HepG2 (cell line): ENCODE measurements around the gene WDR81. TPM values are rescaled to one million over a fixed set of nuclear protein-coding genes. Genes with fewer than 3 reads are reported as not detected.

Source experiments
- ARID2 ChIP-seq: sonication (generic); formaldehyde crosslinking; IDR thresholded peaks from 2 replicates; pipeline ENCODE4 v1.8.1; 2022; ENCODE audit warnings: mild to moderate bottlenecking, missing genetic modification reagents, borderline replicate concordance
- KDM3A ChIP-seq: IDR thresholded peaks from 2 replicates; pipeline ENCODE4 v1.6.1; 2018; ENCODE audit warnings: low read depth, missing compliant biosample characterization
- MATR3 ChIP-seq: sonication (generic); formaldehyde crosslinking; IDR thresholded peaks from 2 replicates; pipeline ENCODE4 v1.4.0; 2020; ENCODE audit warnings: missing genetic modification reagents
- NPAS2 ChIP-seq: sonication (generic); formaldehyde crosslinking; IDR thresholded peaks from 2 replicates; pipeline ENCODE4 v1.8.0; 2022; ENCODE audit warnings: mild to moderate bottlenecking, missing genetic modification reagents, borderline replicate concordance
- NR1H2 ChIP-seq: sonication (generic); formaldehyde crosslinking; IDR thresholded peaks from 2 replicates; pipeline ENCODE4 v1.8.1; 2022; ENCODE audit warnings: low read depth, missing genetic modification reagents, borderline replicate concordance
- PTBP1 ChIP-seq: fragments of 200-400 bp; formaldehyde crosslinking; IDR thresholded peaks from 2 replicates; pipeline ENCODE4 v1.6.1; 2018; ENCODE audit warnings: low read length, low read depth; ENCODE audit not compliant: poor library complexity, severe bottlenecking
- REPIN1 ChIP-seq: sonication (generic); formaldehyde crosslinking; IDR thresholded peaks from 2 replicates; pipeline ENCODE4 v1.8.0; 2022; ENCODE audit warnings: missing genetic modification reagents, low read depth, mild to moderate bottlenecking, borderline replicate concordance
- RXRB ChIP-seq: IDR thresholded peaks from 2 replicates; pipeline ENCODE4 v1.6.1; 2016; ENCODE audit warnings: borderline replicate concordance, missing genetic modification reagents, missing compliant biosample characterization
- SKI ChIP-seq: fragments of 450-650 bp; IDR thresholded peaks from one replicate; pipeline ENCODE4 v1.6.1; 2018; ENCODE audit warnings: mild to moderate bottlenecking; ENCODE audit not compliant: partially characterized antibody
- TBX3 ChIP-seq: fragments of 450-650 bp; IDR thresholded peaks from 2 replicates; pipeline ENCODE4 v1.6.1; 2017; ENCODE audit warnings: antibody characterized with exemption, mild to moderate bottlenecking, inconsistent platforms, borderline replicate concordance
- YY1 ChIP-seq: IDR thresholded peaks from 2 replicates; pipeline ENCODE4 v1.6.1; 2011; ENCODE audit warnings: low read length, low read depth, moderate library complexity, mild to moderate bottlenecking; ENCODE audit not compliant: insufficient read depth, insufficient replicate concordance
- ZC3H4 ChIP-seq: sonication (generic); formaldehyde crosslinking; IDR thresholded peaks from 2 replicates; pipeline ENCODE4 v1.4.0; 2020; ENCODE audit warnings: missing genetic modification reagents, borderline replicate concordance
- ZKSCAN8 ChIP-seq: IDR thresholded peaks from 2 replicates; pipeline ENCODE4 v1.6.1; 2016; ENCODE audit warnings: borderline replicate concordance, missing genetic modification reagents, missing compliant biosample characterization
- ZNF292 ChIP-seq: sonication (generic); formaldehyde crosslinking; IDR thresholded peaks from 2 replicates; pipeline ENCODE4 v1.8.1; 2022; ENCODE audit warnings: mild to moderate bottlenecking, low read depth, missing genetic modification reagents, borderline replicate concordance
- ZNF335 ChIP-seq: sonication (generic); formaldehyde crosslinking; IDR thresholded peaks from 2 replicates; pipeline ENCODE4 v1.4.0; 2020; ENCODE audit warnings: missing genetic modification reagents
- ZNF34 ChIP-seq: sonication (generic); formaldehyde crosslinking; IDR thresholded peaks from 2 replicates; pipeline ENCODE4 v1.4.0; 2020; ENCODE audit warnings: mild to moderate bottlenecking, missing genetic modification reagents, borderline replicate concordance
- ZNF737 ChIP-seq: sonication (generic); formaldehyde crosslinking; IDR thresholded peaks from 2 replicates; pipeline ENCODE4 v1.5.0; 2020; ENCODE audit warnings: missing genetic modification reagents, mild to moderate bottlenecking, borderline replicate concordance
- ZSCAN12 ChIP-seq: sonication (generic); formaldehyde crosslinking; IDR thresholded peaks from 2 replicates; pipeline ENCODE4 v1.9.0; 2021; ENCODE audit warnings: mild to moderate bottlenecking, missing genetic modification reagents
- polyA plus RNA-seq, 8 experiments: library from polyadenylated mRNA; depleted of rRNA in 3 of 8; stranded (reverse) in 7 of 8; unstranded in 1 of 8; fragments of >200 nt; fragmentation: Illumina TruSeq in 4 of 8; extraction: Trizol in 4 of 8; gene quantifications; 2 replicates each; pipeline versions ENCODE4 v1.2.1 to v1.2.3, GENCODE V29; 2011 to 2016; ENCODE audit warnings: low read depth in 4 of 8, missing spikeins in 1 of 8, mixed read lengths in 1 of 8; ENCODE audit not compliant: insufficient read depth in 1 of 8
- total RNA-seq, 5 experiments: library from RNA; depleted of rRNA; stranded (reverse); fragments of >200 nt; fragmentation: Illumina TruSeq; extraction: Trizol; gene quantifications; 2 replicates each; pipeline ENCODE4 v1.2.3, GENCODE V29; 2016; ENCODE audit warnings: low read depth in 1 of 5
- TF ChIP-seq, protein P1 (sequence below): sonication (generic); formaldehyde crosslinking; IDR thresholded peaks from 2 replicates; pipeline ENCODE4 v1.9.0; 2021; ENCODE audit warnings: mild to moderate bottlenecking, missing genetic modification reagents
- TF ChIP-seq, protein P2 (sequence below): sonication (generic); formaldehyde crosslinking; IDR thresholded peaks from 2 replicates; pipeline ENCODE4 v1.4.0; 2020; ENCODE audit warnings: mild to moderate bottlenecking, missing genetic modification reagents
- TF ChIP-seq, protein P3 (sequence below): sonication (generic); formaldehyde crosslinking; IDR thresholded peaks from 2 replicates; pipeline ENCODE4 v1.5.0; 2020; ENCODE audit warnings: missing genetic modification reagents, mild to moderate bottlenecking, borderline replicate concordance
- TF ChIP-seq, protein P4 (sequence below): IDR thresholded peaks from 2 replicates; pipeline ENCODE4 v1.6.1; 2016; ENCODE audit warnings: missing compliant biosample characterization, missing genetic modification reagents, borderline replicate concordance

Gene WDR81
- total and polyA plus RNA-seq, 2 of the 13 experiments (the other 11 are each of a cell fraction or from before 2014, with no cell fraction given), result 9.1 to 16.7 TPM

GRCh38 chr17:1735834-1736347, 11.4 kb downstream of the WDR81 start (continued):
- TF ChIP-seq, protein P1, sequence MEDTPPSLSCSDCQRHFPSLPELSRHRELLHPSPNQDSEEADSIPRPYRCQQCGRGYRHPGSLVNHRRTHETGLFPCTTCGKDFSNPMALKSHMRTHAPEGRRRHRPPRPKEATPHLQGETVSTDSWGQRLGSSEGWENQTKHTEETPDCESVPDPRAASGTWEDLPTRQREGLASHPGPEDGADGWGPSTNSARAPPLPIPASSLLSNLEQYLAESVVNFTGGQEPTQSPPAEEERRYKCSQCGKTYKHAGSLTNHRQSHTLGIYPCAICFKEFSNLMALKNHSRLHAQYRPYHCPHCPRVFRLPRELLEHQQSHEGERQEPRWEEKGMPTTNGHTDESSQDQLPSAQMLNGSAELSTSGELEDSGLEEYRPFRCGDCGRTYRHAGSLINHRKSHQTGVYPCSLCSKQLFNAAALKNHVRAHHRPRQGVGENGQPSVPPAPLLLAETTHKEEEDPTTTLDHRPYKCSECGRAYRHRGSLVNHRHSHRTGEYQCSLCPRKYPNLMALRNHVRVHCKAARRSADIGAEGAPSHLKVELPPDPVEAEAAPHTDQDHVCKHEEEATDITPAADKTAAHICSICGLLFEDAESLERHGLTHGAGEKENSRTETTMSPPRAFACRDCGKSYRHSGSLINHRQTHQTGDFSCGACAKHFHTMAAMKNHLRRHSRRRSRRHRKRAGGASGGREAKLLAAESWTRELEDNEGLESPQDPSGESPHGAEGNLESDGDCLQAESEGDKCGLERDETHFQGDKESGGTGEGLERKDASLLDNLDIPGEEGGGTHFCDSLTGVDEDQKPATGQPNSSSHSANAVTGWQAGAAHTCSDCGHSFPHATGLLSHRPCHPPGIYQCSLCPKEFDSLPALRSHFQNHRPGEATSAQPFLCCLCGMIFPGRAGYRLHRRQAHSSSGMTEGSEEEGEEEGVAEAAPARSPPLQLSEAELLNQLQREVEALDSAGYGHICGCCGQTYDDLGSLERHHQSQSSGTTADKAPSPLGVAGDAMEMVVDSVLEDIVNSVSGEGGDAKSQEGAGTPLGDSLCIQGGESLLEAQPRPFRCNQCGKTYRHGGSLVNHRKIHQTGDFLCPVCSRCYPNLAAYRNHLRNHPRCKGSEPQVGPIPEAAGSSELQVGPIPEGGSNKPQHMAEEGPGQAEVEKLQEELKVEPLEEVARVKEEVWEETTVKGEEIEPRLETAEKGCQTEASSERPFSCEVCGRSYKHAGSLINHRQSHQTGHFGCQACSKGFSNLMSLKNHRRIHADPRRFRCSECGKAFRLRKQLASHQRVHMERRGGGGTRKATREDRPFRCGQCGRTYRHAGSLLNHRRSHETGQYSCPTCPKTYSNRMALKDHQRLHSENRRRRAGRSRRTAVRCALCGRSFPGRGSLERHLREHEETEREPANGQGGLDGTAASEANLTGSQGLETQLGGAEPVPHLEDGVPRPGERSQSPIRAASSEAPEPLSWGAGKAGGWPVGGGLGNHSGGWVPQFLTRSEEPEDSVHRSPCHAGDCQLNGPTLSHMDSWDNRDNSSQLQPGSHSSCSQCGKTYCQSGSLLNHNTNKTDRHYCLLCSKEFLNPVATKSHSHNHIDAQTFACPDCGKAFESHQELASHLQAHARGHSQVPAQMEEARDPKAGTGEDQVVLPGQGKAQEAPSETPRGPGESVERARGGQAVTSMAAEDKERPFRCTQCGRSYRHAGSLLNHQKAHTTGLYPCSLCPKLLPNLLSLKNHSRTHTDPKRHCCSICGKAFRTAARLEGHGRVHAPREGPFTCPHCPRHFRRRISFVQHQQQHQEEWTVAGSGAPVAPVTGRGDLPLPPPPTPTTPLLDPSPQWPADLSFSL (CRISPR knock-in tag), result no peak
- TF ChIP-seq ZNF737 (no peak), MATR3 (CRISPR knock-in tag) (no peak), ZKSCAN8 (CRISPR knock-in tag) (no peak), NR1H2 (no peak), ZNF292 (CRISPR knock-in tag) (no peak), TBX3 (no peak), ZC3H4 (CRISPR knock-in tag) (no peak), ARID2 (CRISPR knock-in tag) (no peak), SKI (no peak), NPAS2 (CRISPR knock-in tag) (no peak), PTBP1 (peak; percentile 24), ZNF34 (CRISPR knock-in tag) (no peak), ZSCAN12 (CRISPR knock-in tag) (no peak), YY1 (no peak), KDM3A (no peak; the same call in 1 of the 2 replicates), REPIN1 (CRISPR knock-in tag) (no peak), RXRB (no peak), ZNF335 (no peak)
- TF ChIP-seq, protein P2, sequence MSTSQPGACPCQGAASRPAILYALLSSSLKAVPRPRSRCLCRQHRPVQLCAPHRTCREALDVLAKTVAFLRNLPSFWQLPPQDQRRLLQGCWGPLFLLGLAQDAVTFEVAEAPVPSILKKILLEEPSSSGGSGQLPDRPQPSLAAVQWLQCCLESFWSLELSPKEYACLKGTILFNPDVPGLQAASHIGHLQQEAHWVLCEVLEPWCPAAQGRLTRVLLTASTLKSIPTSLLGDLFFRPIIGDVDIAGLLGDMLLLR (CRISPR knock-in tag), result no peak
- TF ChIP-seq, protein P3, sequence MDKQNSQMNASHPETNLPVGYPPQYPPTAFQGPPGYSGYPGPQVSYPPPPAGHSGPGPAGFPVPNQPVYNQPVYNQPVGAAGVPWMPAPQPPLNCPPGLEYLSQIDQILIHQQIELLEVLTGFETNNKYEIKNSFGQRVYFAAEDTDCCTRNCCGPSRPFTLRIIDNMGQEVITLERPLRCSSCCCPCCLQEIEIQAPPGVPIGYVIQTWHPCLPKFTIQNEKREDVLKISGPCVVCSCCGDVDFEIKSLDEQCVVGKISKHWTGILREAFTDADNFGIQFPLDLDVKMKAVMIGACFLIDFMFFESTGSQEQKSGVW, result no peak
- TF ChIP-seq, protein P4, sequence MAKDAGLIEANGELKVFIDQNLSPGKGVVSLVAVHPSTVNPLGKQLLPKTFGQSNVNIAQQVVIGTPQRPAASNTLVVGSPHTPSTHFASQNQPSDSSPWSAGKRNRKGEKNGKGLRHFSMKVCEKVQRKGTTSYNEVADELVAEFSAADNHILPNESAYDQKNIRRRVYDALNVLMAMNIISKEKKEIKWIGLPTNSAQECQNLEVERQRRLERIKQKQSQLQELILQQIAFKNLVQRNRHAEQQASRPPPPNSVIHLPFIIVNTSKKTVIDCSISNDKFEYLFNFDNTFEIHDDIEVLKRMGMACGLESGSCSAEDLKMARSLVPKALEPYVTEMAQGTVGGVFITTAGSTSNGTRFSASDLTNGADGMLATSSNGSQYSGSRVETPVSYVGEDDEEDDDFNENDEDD, result no peak
